GM18511 (cell line): Measurements from ENCODE around the gene SREK1IP1.

Source experiments
- ATAC-seq: cut with Tn5 transposase; IDR thresholded peaks from one replicate; pipeline ENCODE4 v1.9.1; 2021; ENCODE audit warnings: mild to moderate bottlenecking, moderate library complexity; ENCODE audit not compliant: unreplicated experiment

The SREK1IP1 gene

DNA sequence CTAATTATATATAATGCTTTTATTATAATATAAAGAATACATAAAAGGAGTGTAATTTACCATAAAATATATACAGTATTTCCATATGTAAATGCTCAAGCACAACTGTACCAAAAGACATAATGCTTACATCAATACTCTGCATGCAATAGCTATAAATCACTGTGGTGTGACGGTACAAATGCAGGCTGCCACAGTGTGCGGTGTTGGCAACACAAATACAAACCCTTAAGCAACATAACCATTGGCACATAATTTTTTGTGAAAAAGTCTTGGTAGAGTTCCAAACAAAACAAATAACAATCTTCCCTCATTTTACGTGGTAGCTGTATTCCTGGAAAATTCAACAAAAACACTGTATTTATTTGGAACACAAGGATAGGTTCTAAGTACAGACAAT, 80.1 kb downstream of the SREK1IP1 start:
- ATAC-seq, result no peak

DNA sequence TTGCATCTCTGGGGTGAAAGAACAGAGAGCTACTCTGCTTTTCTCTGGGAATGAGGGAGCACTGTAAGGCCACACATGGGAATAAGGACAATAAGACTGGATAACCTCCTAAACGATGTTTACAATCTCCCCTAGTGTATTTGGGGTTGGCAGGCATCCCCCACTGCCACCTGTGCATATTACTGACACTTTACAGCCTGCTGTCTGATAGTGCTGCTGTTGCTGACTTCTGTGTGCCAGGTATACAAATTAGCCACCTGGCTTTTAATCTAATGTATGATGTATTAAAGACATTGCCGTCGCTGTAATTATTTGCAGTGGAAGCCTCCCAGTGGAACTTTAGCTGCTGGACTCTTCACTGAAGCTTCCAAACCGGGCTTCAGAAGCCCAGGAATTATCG, 82.6 kb downstream of the SREK1IP1 start:
- ATAC-seq, result no peak

DNA sequence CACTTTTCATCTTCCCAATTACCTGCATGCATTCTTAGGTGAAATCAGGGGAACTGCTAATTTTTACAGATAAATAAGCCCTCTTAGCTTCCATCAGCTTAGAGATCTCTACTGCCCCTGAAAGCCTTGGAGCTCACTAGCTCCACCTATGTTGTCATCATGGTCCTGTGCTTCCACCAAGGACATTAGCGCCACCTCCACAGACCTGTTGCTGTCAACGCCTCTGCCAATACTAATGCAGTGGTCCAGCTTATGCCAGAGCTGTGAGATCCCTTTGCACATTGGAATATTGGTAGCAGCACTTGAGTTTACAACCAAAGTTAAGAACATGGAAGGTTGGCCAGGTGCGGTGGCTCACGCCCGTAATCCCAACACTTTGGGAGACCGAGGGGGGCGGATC, 85.9 kb downstream of the SREK1IP1 start:
- ATAC-seq, result no peak

DNA sequence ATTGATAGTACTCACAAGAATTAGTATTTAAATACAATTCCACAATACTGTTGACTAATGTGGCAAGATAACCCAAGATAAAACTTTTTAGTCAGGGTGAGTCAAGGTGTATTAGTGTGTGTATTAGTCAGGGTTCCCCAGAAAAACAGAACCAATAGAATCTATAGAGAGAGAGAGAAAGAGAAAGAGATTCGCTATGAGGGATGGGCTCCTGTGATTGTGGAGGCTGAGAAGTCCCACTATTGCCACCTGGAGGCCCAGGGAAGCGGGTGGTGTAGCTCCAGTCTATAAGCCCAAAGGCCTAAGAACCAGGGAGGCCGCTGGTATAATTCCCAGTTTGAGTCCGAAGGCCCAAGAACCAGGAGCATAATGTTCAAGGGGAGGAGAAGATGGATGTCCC, 88.2 kb downstream of the SREK1IP1 start:
- peak; percentile 56 for ATAC-seq

DNA sequence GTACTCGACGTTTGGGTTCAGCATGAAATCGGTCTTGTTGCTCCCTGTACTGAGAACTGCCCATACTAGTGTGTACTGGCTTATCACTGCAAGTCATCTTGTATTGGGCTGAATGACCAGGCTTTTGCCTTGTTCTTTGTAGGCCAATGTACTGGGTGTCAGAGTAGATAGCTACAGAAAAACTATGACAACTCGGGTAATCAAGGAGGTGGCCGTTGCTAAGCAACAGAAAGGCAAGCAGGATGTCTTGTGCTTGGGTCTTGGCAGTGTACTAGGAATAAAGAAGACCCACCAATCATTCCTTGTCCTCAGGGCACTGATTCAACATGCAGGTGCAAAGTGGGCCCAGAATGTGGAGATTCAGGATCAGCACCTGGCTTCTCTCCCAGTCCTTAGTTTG, 90.1 kb downstream of the SREK1IP1 start:
- no peak for ATAC-seq

DNA sequence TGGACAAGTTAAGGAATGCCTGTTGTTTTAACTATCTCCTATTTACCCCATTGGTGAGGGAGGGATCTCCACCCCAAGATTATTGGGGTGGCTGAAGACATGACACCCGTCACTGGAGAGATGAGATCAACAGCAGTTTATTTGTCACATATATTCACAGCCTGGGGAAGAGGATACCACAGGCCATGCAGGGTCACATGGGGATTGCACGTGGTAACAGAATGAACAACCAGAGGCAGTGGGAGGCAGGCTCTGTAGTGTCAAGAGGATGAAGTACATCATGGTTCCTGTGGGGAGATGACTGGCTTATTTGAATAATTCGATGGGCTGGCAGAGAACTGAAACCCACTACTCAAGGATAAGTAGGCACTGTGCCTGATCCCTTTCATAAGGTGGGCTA, 96.8 kb downstream of the SREK1IP1 start:
- ATAC-seq, result no peak

DNA sequence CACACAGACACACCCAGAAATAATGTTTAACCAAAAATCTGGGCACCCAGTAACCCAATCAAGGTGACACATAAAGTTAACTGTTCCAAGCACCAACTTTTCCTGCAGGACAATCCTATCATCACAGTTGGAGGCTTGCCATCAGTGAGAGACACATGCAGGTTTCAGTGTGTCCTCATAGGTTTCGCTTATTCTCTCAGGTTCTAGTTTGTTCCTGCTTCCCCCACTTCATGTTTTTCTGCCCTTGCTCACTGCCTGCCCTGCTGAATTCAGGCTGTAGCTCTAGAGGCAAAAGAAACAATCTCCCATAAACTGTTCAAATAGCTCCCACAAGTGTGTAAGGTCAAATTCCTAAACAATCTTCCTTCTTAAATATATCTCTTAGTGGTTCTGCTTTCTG, 98.2 kb downstream of the SREK1IP1 start:
- ATAC-seq, result no peak
